Activated CD4-positive, alpha-beta T cell treated with anti-CD3 and anti-CD28 coated beads for 48 hours (primary cell): Measurements from ENCODE around the gene KRTAP5-5.
"Not testable (repeated sequence)": the region's sequence is repeated elsewhere in the genome, so short reads cannot be mapped to it uniquely, and the experiment has no call there.

ENCODE experiments used
- DNase-seq: peaks from one replicate; pipeline ENCODE4 v3.0.0-alpha.2; 2020

The KRTAP5-5 gene

DNA sequence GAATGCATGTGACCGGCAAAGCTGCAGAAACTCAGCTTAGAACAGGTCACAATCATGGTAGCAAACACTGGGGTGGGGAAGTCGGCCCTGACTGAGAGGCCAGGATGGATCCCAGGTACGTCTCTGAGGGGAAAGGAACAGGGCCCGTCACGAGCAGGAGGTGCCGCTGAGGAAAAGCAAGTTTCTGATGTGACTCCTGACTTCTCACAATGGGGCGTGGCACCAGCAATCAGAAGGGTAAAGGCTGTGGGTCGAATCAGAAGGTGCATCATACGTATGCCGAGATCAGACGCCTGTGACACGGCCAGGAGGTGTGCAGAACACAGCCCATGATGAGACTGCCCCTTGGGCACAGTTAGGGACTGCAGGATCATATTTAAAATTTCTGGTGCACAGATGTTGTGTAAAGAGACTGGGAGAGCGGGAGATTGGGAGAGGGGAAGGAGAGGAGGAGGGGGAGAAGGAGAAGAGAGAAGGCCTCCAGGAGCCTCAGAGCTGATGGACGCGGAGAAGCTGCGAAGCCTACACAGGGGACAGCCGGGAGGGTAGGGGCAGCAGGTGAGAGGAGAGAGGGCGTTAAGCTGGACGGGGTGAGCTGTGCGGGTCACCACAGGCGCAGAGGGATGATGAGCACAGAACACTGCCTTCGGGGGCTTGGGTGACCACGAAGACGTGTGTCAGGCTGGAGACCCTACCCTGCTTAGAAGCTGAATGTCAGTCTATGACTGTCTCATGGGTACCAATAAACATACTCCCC, 30.7 kb downstream of the KRTAP5-5 start:
- DNase-seq: no peak

DNA sequence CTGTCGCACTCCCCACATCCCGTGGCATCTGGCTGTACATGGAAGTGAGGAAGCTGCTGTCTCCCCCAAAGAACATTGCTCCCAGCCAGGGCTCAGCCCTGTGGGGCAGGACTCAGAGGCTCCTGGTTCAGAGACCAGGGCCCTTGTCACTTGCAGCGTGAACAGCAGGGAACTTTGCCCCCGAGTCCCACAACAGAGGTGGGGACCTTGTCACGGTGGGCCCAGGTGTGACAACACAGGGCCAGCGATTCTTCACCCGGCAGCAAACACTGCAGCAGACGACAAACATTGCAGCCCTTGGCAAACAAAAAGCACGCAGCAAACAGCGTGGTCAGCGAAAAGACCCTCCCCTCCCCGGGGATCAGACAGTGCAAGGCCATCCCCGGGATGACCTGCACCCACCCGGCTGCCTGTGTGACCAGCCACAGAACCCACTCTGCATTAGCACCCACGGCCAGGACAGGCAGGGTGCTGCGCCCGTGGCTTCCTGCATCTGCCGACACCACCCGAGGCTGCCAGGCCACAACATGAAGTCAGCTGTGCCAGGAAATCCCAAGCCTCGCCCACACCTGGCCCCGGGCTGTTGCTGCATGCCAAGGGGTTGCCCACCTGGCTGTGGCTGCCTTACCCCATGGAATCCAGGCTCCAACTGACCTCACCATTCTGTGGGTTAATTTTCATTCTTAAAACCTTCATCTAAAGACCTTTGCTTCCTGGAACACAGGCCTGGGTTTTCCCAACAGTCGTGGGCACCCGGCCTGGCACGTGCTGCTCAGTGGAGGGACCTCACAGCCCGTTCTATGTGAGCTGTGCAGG, 32.1 kb downstream of the KRTAP5-5 start:
- not testable (repeated sequence) for DNase-seq

DNA sequence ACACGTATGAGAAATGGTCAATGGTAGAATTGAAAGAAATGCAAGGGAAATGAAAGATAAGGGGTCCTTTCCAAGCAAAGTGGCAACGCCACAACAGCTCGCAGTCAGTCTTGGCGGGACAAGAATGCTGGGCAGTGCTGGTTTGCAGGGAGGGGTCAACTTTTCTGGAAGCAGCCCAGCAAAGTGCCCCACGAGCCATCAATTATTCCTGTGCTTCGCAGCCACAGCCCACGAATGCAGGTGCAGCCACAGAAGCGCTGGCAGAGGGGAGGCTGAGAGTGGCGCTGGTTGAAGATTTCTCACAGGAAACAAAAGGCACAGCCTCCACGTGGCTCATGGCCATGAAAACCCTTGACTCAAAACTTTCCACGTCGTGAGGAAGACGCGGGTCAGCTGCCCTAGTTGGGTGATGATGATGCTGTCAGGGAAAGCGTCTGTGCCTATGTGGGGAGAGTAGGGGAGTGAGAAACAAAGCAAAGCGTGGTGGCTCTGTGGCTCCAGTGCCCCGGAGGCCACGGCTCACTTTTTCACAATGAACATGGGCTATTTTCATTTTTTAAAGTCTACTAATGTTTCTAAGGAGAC, 33.2 kb downstream of the KRTAP5-5 start:
- not testable (repeated sequence) for DNase-seq

DNA sequence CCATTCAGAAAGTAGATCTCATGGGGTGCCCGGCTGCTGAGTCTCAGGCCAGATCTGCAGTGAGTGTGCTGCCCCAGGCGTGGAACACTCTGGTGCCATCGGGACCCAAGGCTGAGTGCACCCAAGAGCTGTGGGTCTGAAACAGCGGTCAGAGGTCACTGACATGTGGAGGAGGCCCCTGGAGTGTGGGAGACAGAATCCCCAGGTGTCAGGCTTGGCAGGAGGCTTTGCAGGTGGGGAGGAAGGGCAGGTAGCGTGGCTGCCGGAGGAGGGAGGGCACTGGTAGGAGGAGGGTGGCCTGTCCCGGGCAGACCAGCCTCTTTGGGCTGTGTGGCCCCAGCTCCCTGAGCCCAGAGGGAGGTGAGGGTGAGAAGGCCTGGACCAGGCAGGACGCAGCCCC, 35.7 kb downstream of the KRTAP5-5 start:
- no peak for DNase-seq

DNA sequence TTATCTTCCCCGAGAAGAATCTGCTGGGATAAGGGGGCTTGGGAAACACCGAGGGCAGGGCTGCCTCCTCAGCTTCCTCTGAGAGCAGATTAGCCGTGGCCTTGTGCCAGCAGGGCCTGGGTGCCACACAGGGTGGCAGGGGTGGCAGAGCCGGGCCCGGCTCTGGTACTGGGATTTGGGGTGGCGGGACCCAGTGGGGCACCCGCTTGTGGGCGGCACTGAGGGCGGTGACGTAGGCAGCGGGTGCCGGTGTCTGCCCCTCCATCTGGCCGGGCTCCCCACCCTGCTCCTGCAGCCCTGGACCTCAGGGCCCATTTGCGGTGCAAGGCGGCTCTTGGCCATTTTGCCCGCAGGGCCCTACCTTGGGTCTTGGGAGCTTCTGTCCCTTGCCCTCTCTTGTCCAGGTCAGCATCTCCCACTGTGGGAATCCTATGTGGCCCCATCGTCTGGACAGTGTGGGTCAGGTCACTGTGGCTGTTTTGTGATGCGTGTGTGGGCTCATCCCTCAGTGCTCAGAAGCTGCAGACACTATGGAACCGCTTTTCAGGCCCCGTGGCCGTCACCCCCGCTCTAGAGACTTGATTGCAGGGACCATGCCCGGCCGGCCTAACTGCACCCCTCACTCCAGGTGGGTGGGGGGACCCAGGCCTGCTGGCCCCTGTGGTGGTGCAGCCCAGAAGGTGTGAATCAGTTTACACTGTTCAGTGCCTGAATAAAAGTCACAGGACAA, 37.7 kb downstream of the KRTAP5-5 start:
- DNase-seq: no peak

DNA sequence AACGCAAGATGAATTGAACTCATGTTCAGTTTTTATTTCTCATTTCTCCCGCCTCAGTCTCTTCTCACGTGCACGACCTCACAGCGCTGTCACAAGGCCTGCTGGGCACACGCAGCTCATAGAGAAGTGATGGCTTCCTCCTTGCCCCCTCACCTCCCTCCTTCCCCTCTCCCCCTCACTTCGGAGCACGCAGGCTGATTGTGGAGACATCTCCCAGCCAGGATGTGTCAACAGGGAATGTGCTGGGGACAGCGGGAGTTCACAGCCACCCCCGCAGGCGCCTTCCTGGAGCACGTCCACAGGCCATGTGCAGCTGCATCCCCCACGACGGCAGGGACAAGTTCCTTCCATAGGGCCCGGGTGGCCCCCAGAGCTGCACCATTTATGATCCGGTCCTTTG, 38.3 kb downstream of the KRTAP5-5 start:
- no peak for DNase-seq

DNA sequence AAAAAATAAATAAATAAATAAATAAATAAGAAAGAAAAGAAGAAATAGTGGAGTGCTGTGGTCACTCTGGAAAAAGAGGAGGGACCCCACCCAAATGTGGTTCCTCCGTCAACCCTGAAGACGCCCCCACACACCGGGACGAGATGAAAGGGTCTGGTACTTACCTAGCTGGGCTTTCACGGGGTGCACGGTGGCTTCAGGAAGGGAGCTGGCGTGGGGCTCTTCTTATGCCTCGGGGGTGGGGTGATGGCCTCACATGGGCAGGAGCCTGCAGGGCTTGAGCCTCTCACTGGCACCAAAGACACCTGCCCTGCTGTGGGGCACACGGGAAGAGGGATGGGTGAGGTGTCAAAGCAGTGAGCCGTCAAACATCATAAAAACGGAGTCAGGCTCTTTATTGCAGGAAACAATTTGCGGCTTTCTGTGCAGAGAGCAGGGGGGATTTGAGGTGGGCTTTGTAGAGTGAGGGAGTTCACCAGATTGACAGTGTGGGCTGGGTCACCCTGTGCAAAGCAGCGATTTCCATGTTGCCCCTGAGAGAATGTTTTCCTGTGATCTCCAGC, 39.4 kb downstream of the KRTAP5-5 start:
- no peak for DNase-seq

DNA sequence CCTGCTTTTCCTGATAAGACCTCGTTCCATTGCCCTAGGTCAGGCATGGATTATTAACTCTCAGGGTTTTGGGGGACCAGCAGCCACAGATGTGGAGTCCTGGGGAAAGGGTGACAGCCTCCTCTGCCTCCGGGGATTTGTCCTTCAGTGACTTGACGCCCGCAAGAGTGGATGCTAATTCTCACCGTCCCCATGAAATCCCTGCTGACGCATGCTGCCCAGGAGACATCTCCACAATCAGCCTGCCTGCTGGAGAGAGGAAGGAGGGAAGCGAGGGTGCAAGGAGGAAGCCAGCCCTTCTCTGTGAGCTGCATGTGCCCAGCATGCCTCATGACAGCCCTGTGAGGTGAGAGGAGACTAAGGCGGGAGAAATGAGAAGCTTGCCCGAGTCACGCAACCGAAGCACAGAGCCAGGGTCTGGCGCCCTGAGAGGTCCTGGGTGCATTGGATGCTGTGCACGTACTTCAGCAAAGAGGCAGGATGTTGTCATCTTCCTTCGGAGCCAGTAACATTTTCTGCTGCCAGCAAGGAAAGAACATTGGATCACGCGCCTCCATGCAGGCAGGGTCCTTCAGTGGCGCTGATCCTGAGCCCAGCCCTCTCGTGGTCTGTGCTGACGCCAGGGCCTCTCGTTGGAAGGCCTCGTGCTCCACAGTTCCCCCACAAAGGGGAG, 40.1 kb downstream of the KRTAP5-5 start:
- no peak for DNase-seq

DNA sequence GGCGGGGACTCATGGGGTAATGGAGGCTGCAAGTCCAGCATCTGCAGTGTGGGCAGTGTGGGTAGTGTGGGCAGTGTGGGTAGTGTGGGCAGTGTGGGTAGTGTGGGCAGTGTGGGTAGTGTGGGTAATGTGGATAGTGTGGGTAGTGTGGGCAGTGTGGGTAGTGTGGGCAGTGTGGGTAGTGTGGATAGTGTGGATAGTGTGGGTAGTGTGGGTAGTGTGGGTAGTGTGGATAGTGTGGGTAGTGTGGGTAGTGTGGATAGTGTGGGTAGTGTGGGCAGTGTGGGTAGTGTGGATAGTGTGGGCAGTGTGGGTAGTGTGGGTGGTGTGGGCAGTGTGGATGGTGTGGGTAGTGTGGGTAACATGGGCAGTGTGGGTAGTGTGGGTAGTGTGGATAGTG, 40.9 kb downstream of the KRTAP5-5 start:
- DNase-seq: not testable (repeated sequence)

DNA sequence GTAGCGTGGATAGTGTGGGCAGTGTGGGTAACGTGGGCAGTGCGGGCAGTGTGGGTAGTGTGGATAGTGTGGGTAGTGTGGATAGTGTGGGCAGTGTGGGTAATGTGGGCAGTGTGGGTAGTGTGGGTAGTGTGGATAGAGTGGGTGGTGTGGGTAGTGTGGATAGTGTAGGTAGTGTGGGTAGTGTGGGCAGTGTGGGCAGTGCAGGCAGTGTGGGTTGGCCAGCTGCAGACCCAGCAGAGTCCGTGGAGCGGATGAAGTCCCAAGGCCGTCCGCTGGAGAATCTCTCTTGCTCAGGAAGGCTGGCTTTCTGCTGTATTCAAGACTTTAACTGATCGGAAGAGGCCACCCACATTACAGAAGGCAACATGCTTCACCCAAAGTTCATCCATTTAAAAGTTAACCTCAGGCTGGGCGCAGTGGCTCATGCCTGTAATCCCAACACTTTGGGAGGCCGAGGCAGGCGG, 41.4 kb downstream of the KRTAP5-5 start:
- DNase-seq: no peak

DNA sequence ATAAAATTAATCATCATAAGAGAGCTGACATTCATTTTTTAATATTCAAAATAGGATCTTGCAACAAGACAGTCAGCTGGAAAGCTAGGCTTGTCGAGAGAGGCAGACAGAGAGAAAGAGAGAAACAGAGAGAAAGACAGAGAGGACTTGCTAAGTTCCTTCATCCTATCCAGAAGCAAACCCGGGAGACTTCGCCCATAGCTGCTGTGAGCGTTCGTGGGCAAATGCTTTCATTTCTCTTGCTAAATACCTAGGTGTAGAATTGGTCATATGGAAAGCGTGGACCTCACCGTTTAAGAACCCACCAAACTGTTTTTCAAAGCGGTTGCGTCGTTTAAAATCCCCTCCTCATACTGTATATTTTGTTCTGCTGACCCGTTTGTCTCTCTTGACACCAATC, 42.1 kb downstream of the KRTAP5-5 start:
- DNase-seq: no peak

DNA sequence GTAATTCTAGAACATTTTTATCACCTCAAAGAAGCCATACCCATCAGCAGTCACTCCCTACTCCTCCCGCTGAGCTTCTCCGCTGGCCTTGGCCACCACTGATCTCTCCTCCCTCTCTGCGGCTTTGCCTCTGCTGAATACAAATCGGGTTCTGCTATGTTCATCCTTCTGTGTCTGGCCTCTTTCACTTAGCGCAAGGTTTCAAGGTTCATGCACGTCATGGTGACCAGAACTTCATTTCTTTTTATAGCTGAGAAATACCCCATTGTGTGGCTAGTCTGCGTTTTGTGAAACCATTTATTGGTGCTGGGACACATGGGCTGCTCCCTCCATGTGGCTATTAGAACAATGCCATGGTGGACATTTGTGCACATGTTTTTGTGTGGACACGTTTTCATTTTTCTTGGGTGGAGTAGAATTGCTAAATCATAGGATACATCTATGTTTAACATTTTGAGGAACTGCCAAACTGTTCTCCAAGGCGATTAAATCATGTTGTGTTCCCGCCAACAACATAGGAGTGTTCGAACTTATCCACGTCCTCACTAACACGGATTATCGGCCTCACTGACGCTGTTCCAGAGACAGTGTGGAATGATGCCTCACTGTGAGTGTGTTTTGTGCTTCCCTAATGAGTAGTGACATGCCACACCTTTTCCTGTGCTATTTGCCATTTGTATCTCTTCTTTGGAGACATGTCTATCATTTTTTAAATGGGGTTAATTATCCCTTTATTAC, 43.2 kb downstream of the KRTAP5-5 start:
- DNase-seq: no peak

DNA sequence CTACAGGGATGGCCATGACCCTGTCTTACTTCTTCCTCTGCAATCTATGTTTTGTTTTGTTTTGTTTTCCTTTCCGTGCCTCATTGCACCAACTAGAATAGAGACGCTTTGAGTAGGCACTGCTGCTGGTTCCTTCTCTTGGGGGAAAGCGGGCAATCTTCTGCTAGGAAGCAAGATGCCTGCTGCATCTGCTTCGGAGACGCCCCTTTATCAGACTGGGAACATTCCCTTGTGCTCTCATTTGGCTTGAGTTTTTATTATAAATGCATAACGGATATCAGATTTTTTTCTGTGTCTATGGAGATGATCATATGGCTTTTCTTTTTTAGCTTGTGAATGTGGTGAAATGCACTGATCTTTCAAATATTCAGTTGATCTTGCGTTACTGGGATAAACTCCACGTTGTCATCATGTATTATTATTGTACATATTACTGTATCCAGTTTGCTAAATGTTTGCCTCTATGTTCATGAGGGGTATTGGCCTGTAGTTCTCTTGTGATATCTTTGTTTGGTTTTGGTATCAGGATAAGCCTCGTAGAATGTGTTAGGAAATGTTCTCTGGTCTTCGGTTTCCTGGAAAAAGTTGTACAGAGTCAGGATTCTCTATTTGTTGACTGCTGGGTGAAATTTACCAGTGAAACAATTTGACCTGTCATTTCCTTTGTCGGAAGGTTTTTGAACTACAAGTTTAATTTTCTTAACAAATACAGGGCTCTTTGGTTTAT, 44.0 kb downstream of the KRTAP5-5 start:
- DNase-seq: no peak

DNA sequence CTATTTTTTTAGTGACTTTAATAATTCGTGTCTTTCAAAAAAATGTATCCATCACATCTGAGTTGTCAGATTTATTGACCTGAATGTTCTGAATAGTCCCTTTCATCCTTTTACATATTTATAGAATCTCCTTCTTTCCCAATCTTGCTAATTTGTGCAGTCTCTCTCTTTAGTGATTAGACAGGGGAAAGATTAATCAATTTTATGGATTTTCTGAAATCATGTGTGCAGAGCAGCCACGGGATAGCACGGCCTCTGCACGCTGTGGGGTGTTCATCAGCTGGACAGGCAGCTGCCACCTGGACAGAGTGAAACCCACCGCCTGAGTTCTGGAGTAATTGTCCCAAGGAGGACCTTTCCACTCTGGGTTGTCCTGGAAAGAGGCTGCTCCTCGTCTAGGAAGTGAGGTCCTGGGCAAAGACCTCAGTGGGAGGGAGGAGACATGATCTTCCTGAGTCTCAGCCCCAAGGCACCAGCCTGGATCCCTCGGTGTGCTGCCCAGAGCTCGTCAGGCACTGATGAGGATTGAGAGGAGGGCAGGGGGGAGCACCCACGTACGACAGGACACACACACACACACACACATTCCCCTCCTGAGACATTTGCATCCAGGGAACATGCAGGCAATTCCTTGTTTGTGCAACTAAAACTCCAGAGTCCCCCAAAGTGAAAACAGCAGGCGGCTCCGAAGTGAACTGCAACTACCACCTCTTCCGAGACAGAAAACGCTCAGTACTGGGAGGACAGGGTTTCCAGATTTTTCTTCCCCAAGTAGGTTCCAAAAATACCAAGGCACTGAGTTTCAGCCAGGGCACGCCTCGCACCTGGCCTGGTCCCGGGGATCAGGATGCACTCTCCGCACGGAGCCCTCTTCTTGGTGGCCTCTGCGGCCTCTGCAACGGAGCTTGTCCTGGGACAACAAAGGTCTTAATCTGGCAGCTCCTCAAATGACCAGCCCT, 44.9 kb downstream of the KRTAP5-5 start:
- no peak for DNase-seq

DNA sequence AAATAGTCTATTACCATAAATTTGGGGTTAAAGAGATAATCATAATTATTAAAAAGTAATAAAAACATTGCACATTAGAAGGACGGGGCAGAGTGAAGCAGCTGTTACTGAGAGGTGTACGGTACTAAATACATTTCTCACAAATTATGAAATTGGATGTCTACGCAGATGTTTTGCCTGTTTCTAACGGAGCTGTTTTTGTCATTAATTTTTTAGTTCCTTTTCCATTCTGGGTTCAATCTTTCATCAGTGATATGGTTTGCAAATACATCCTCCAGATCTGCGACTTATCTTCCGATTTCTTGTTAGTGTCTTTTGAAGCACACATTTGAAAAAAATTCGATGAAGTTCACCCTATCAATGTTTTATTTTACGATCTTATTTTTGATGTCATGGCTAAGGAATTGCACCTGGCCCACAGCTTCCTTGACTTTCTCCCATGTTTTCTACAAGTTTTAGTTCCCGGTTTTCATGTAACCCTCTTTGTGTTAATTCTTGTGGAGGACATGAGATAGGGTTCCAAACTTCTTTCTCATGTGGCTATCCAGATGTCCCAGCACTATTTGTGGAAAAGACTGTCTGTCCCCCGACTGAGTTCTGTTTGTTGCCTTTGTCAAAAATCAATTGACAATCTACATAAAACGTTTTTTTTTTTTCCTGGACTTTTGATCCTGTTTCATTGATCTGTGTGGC, 46.1 kb downstream of the KRTAP5-5 start:
- no peak for DNase-seq

DNA sequence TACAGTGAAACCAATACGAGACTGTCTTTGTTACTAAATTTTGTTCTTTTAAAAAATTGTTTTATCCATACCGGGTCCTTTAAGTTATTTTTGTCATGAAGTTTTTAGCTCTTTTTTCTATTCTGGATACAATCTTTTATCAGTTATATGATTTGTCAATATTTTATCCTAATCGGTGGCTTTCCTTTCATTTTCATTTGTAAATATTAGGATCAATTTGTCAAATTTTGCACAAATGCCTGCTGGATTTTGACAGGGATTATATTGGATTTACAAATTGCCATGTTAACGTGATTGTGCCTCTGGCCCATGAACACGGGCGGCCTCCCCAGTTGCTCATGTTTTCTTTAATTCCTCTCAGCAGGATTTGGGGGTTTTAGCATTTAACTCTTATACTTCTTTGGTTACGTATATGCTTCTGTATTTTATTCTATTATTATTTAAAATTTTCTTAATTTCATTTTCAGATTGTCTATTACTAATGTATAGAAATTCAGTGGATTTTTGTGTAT, 46.7 kb downstream of the KRTAP5-5 start:
- DNase-seq: no peak

DNA sequence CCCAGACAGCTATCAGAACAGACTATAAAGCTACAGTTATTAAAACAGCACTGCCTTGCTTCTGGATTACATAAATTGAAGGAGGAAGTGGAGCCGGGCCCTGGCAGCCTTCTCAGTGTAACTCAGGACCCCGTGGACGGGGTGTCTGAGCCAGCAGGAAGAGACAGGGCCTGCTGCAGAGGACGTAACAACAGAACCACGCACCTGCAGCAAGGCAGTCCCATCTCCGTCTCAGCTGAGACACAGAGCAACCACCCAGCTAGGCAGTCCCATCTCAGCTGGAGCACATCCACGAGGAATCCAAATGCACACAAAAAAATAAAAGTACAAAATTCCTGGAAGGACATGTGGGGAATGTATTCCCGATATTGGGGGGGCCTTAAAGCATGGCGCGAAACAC, 50.3 kb downstream of the KRTAP5-5 start:
- DNase-seq: no peak
